GM12872 (cell line): ENCODE results near the gene PEX13.

Experiments
- CTCF ChIP-seq: IDR thresholded peaks from 3 replicates; pipeline ENCODE4 v1.5.1; 2011; ENCODE audit warnings: low read depth, mild to moderate bottlenecking, low read length, moderate library complexity; ENCODE audit not compliant: insufficient read depth

Gene PEX13

GRCh38 chr2:61100801-61101200, 83.3 kb downstream of the PEX13 start:
- TF ChIP-seq CTCF = no peak
